H9 (cell line): Measurements from ENCODE around the gene DSG4. TPM values are rescaled to one million over a fixed set of nuclear protein-coding genes. Genes with fewer than 3 reads are reported as not detected.

Experiments used
- DNase-seq: peaks from one replicate; pipeline ENCODE4 v3.0.0-alpha.2; 2017
- H2AFZ ChIP-seq: one replicate; pipeline ENCODE4 v1.6.1; 2013; ENCODE audit warnings: mild to moderate bottlenecking, low read length, control low read depth, moderate library complexity
- H2AK5ac ChIP-seq: 2 replicates; pipeline ENCODE4 v1.6.1; 2013; ENCODE audit warnings: low read length, control low read depth, mixed read lengths; ENCODE audit not compliant: insufficient read length
- H2BK120ac ChIP-seq: one replicate; pipeline ENCODE4 v1.6.1; 2013; ENCODE audit warnings: low read depth, mild to moderate bottlenecking, low read length, control low read depth, inconsistent platforms; ENCODE audit not compliant: poor library complexity, severe bottlenecking
- H2BK12ac ChIP-seq: 2 replicates; pipeline ENCODE4 v1.6.1; 2013; ENCODE audit warnings: low read length, control low read depth, mixed read lengths, low read depth; ENCODE audit not compliant: insufficient read length
- H2BK15ac ChIP-seq: 2 replicates; pipeline ENCODE4 v1.6.1; 2013; ENCODE audit warnings: low read depth, low read length, control low read depth
- H2BK20ac ChIP-seq: one replicate; pipeline ENCODE4 v1.6.1; 2013; ENCODE audit warnings: low read depth, mild to moderate bottlenecking, low read length, control low read depth, inconsistent platforms; ENCODE audit not compliant: poor library complexity, severe bottlenecking
- H2BK5ac ChIP-seq: 2 replicates; pipeline ENCODE4 v1.6.1; 2013; ENCODE audit warnings: low read length, control low read depth, mixed read lengths; ENCODE audit not compliant: insufficient read length
- H3K14ac ChIP-seq: 2 replicates; pipeline ENCODE4 v1.6.1; 2013; ENCODE audit warnings: low read length, control low read depth; ENCODE audit not compliant: insufficient read depth
- H3K18ac ChIP-seq: 2 replicates; pipeline ENCODE4 v1.6.1; 2013; ENCODE audit warnings: low read depth, mild to moderate bottlenecking, mixed read lengths, low read length, control low read depth; ENCODE audit not compliant: insufficient read length
- H3K23ac ChIP-seq: 2 replicates; pipeline ENCODE4 v1.6.1; 2013; ENCODE audit warnings: low read length, control low read depth, mixed read lengths, low read depth; ENCODE audit not compliant: insufficient read length
- H3K23me2 ChIP-seq: 2 replicates; pipeline ENCODE4 v1.6.1; 2013; ENCODE audit warnings: low read depth, mild to moderate bottlenecking, mixed read lengths, low read length, control low read depth; ENCODE audit not compliant: insufficient read length, poor library complexity, severe bottlenecking
- H3K27ac ChIP-seq: 2 replicates; pipeline ENCODE4 v1.5.1; 2013; ENCODE audit warnings: low read length, control low read depth, mixed read lengths, low read depth; ENCODE audit not compliant: insufficient read length
- H3K27me3 ChIP-seq: 2 replicates; pipeline ENCODE4 v1.6.1; 2013; ENCODE audit warnings: low read length, control low read depth, inconsistent platforms; ENCODE audit not compliant: insufficient read depth
- H3K4ac ChIP-seq: 2 replicates; pipeline ENCODE4 v1.6.1; 2013; ENCODE audit warnings: low read depth, mild to moderate bottlenecking, control low read depth, inconsistent platforms, low read length, moderate library complexity
- H3K4me1 ChIP-seq: 2 replicates; pipeline ENCODE4 v1.6.1; 2013; ENCODE audit warnings: low read length, control low read depth, inconsistent platforms; ENCODE audit not compliant: insufficient read depth
- H3K4me2 ChIP-seq: 2 replicates; pipeline ENCODE4 v1.6.1; 2013; ENCODE audit warnings: low read length, control low read depth, mixed read lengths; ENCODE audit not compliant: insufficient read length, insufficient read depth
- H3K56ac ChIP-seq: 2 replicates; pipeline ENCODE4 v1.6.1; 2013; ENCODE audit warnings: low read depth, mild to moderate bottlenecking, mixed read lengths, low read length, control low read depth; ENCODE audit not compliant: insufficient read length
- H3K79me1 ChIP-seq: 2 replicates; pipeline ENCODE4 v1.6.1; 2013; ENCODE audit warnings: low read depth, mild to moderate bottlenecking, moderate library complexity, low read length, control low read depth, inconsistent platforms; ENCODE audit not compliant: insufficient read depth, poor library complexity, severe bottlenecking
- H3K79me2 ChIP-seq: 2 replicates; pipeline ENCODE4 v1.6.1; 2013; ENCODE audit warnings: low read length, control low read depth, inconsistent platforms; ENCODE audit not compliant: insufficient read depth
- H3K9ac ChIP-seq: 2 replicates; pipeline ENCODE4 v1.6.1; 2013; ENCODE audit warnings: low read length, control low read depth, mixed read lengths; ENCODE audit not compliant: insufficient read length; ENCODE audit errors: extremely low read depth
- H3K9me3 ChIP-seq: one replicate; pipeline ENCODE4 v1.6.1; 2013; ENCODE audit warnings: low read depth, low read length, inconsistent platforms; ENCODE audit not compliant: control insufficient read depth
- H3T11ph ChIP-seq: one replicate; pipeline ENCODE4 v1.6.1; 2013; ENCODE audit warnings: mild to moderate bottlenecking, low read length, control low read depth, inconsistent platforms
- H4K20me1 ChIP-seq: one replicate; pipeline ENCODE4 v1.6.1; 2013; ENCODE audit not compliant: control insufficient read depth, insufficient read length, insufficient read depth
- H4K5ac ChIP-seq: 2 replicates; pipeline ENCODE4 v1.6.1; 2013; ENCODE audit warnings: low read depth, mild to moderate bottlenecking, mixed read lengths, low read length, control low read depth; ENCODE audit not compliant: insufficient read length
- H4K8ac ChIP-seq: replicated peaks from 2 replicates; pipeline ENCODE4 v1.6.1; 2013; ENCODE audit warnings: low read length, control low read depth, mixed read lengths, low read depth; ENCODE audit not compliant: insufficient read length
- H4K91ac ChIP-seq: 2 replicates; pipeline ENCODE4 v1.6.1; 2013; ENCODE audit warnings: low read depth, mild to moderate bottlenecking, moderate library complexity, mixed read lengths, low read length, control low read depth; ENCODE audit not compliant: insufficient read length
- H3K27ac Mint-ChIP-seq, 3 experiments: 2 replicates in 2 of 3; 3 replicates in 1 of 3; pipeline ENCODE4 v1.8.0; 2020 to 2021; ENCODE audit warnings: mixed read lengths in 3 of 3, mild to moderate bottlenecking in 1 of 3, moderate library complexity in 1 of 3
- H3K27me3 Mint-ChIP-seq: 2 replicates; pipeline ENCODE4 v1.8.0; 2021; ENCODE audit warnings: low read depth, mild to moderate bottlenecking, moderate library complexity, mixed read lengths
- H3K36me3 Mint-ChIP-seq, 3 experiments: 2 replicates in 2 of 3; 3 replicates in 1 of 3; pipeline ENCODE4 v1.8.0; 2020 to 2021; ENCODE audit warnings: low read depth in 3 of 3, mixed read lengths in 3 of 3; ENCODE audit not compliant: insufficient read depth in 1 of 3
- H3K4me1 Mint-ChIP-seq, 2 experiments: 2 replicates each; pipeline ENCODE4 v1.8.0; 2020; ENCODE audit warnings: mixed read lengths in 2 of 2
- H3K4me3 Mint-ChIP-seq, 2 experiments: 2 replicates in 1 of 2; 3 replicates in 1 of 2; pipeline ENCODE4 v1.8.0; 2020 to 2021; ENCODE audit warnings: mild to moderate bottlenecking in 2 of 2, mixed read lengths in 2 of 2, moderate library complexity in 1 of 2
- H3K9me3 Mint-ChIP-seq, 2 experiments: 2 replicates in 1 of 2; 3 replicates in 1 of 2; pipeline ENCODE4 v1.8.0; 2020; ENCODE audit warnings: mild to moderate bottlenecking in 2 of 2, mixed read lengths in 2 of 2, moderate library complexity in 1 of 2
- CTCF ChIP-seq: fragments of 200-600 bp; sonication (generic); conservative IDR thresholded peaks from 3 replicates; pipeline ENCODE4 v1.8.0; 2021; ENCODE audit warnings: antibody characterized with exemption, mild to moderate bottlenecking
- total RNA-seq: library from RNA; stranded (reverse); gene quantifications from 2 replicates; pipeline ENCODE4 v1.2.1, GENCODE V29; 2021

DSG4 gene
- total RNA-seq, 1 experiment from 2014 or later = not detected

GRCh38 chr18:31417850-31418249 is 41.3 kb downstream of the DSG4 start:
- H3K27me3 Mint-ChIP-seq = no peaks in the 10 kb centered on the region
- H3K18ac ChIP-seq = no peak overlapping the region
- H3K4me3 Mint-ChIP-seq = no peak overlapping the region
- no peak overlapping the region for H3K56ac ChIP-seq
- H2BK5ac ChIP-seq = no peak overlapping the region
- H3K4ac ChIP-seq = no peak overlapping the region
- H3K9me3 ChIP-seq = no peaks in the 10 kb centered on the region
- H2BK15ac ChIP-seq = no peak overlapping the region
- H2AK5ac ChIP-seq = no peak overlapping the region
- TF ChIP-seq CTCF = no peak
- H3K9ac ChIP-seq = no peak overlapping the region
- no peak overlapping the region for H3K4me2 ChIP-seq
- H3K9me3 Mint-ChIP-seq = no peaks in the 10 kb centered on the region; a peak in 1 of 5 replicates
- no peaks in the 10 kb centered on the region for H3K79me2 ChIP-seq
- H3K14ac ChIP-seq = no peak overlapping the region
- no peak overlapping the region for H2BK20ac ChIP-seq
- no peak overlapping the region for H3K27ac Mint-ChIP-seq
- no peaks in the 10 kb centered on the region for H3K27me3 ChIP-seq
- H3K79me1 ChIP-seq = no peaks in the 10 kb centered on the region
- H3K36me3 Mint-ChIP-seq = no peaks in the 10 kb centered on the region
- H4K91ac ChIP-seq = no peak overlapping the region
- no peak overlapping the region for H4K8ac ChIP-seq
- H3K4me1 Mint-ChIP-seq = no peaks in the 10 kb centered on the region
- no peak overlapping the region for H3K23ac ChIP-seq
- H2BK120ac ChIP-seq = no peak overlapping the region
- H3T11ph ChIP-seq = no peak overlapping the region
- no peaks in the 10 kb centered on the region for H4K20me1 ChIP-seq
- H2AFZ ChIP-seq = no peak overlapping the region
- H2BK12ac ChIP-seq = no peak overlapping the region
- H3K27ac ChIP-seq = no peak overlapping the region
- H3K4me1 ChIP-seq = no peaks in the 10 kb centered on the region
- no peaks in the 10 kb centered on the region for H3K23me2 ChIP-seq
- no peak overlapping the region for H4K5ac ChIP-seq
- DNase-seq = no peak
